Mesodermal cell (in vitro differentiated cells): ENCODE results near the gene OSM.
A peak's percentile ranks its signal among the peaks of the same experiment; 100 is the strongest.

Experiments
- H3K27ac ChIP-seq: 2 replicates; pipeline ENCODE4 v1.7.0; 2013; ENCODE audit warnings: mild to moderate bottlenecking, low read depth, low read length, moderate library complexity; ENCODE audit not compliant: severe bottlenecking
- H3K36me3 ChIP-seq: 2 replicates; pipeline ENCODE4 v1.7.1; 2013; ENCODE audit warnings: mild to moderate bottlenecking, low read length, moderate library complexity; ENCODE audit not compliant: control insufficient read depth, insufficient read depth
- H3K4me1 ChIP-seq: one replicate; pipeline ENCODE4 v1.7.1; 2013; ENCODE audit warnings: mild to moderate bottlenecking, low read length; ENCODE audit not compliant: insufficient read depth, control insufficient read depth, poor library complexity, severe bottlenecking
- H3K4me3 ChIP-seq: 2 replicates; pipeline ENCODE4 v1.7.0; 2013; ENCODE audit warnings: low read length, control low read depth, mild to moderate bottlenecking; ENCODE audit not compliant: insufficient read depth, poor library complexity, severe bottlenecking; ENCODE audit errors: extremely low read depth
- H3K9me3 ChIP-seq: 2 replicates; pipeline ENCODE4 v1.7.1; 2013; ENCODE audit warnings: mild to moderate bottlenecking, low read length, moderate library complexity; ENCODE audit not compliant: control insufficient read depth
- WGBS, 2 experiments: methylation state at CpG; one replicate each; pipeline ENCODE4 v1.1.5; 2013; ENCODE audit warnings: missing lambda C conversion rate in 2 of 2; ENCODE audit not compliant: insufficient coverage in 2 of 2; 5-methylcytosine and 5-hydroxymethylcytosine counted together

The OSM gene

DNA sequence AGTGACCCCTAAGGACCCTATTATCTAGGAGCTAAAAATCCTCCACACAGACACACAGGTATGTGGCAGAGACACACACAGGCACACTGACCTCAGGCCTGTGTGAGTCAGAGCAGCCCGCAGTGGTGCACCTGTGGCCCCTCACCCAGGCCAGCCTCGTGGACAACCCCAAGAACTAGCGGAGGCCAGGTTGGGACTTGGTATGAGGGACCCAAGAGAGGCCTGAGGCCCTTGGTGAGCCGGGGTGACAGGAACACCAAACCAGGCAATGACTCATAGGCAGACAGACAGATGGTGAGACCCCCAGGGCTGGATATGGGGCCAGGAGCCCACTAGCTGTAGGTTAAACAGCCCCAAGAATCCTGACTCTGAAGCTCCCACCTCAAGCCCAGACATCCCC is 16.7 kb upstream of the OSM start:
- WGBS, 2 experiments: 98 to 100% methylated on average over 4 of the region's 4 CpGs
- no peak overlapping the region for H3K27ac ChIP-seq
- no peak overlapping the region for H3K4me3 ChIP-seq
- H3K9me3 ChIP-seq: no peaks in the 10 kb centered on the region
- H3K4me1 ChIP-seq: peaks cover 3% of the 10 kb centered on the region
- H3K36me3 ChIP-seq: no peaks in the 10 kb centered on the region

GRCh38 chr22:30282616-30283046 is 16.0 kb upstream of the OSM start:
- no peaks in the 10 kb centered on the region for H3K36me3 ChIP-seq
- no peaks in the 10 kb centered on the region for H3K9me3 ChIP-seq
- H3K4me1 ChIP-seq: peaks cover 6% of the 10 kb centered on the region
- H3K4me3 ChIP-seq: no peak overlapping the region
- no peak overlapping the region for H3K27ac ChIP-seq
- WGBS, 2 experiments: 86 to 98% methylated on average over 5 of the region's 7 CpGs

DNA sequence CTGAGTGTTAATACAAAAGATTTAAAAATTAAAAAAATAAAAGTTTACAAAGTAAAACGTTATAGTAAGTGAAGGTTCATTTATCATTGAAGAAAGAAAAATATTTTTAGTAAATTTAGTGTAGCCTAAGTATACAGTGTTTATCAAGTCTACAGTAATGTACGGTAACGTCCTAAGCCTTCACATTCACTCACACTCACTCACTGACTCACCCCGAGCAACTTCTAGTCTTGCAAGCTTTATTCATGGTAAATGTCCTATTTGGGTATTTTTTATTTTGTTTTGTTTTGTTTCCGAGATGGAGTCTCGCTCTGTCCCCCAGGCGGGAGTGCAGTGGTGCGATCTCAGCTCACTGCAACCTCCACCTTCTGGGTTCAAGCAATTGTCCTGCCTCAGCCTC is 13.9 kb upstream of the OSM start:
- H3K27ac ChIP-seq: no peak overlapping the region
- 90 to 96% methylated on average over 3 to 5 of the region's 8 CpGs for WGBS, 2 experiments

GRCh38 chr22:30279932-30280331 is 13.3 kb upstream of the OSM start:
- Histone ChIP-seq H3K4me3 (no peak overlapping the region), H3K27ac (no peak overlapping the region), H3K4me1 (peaks cover 6% of the 10 kb centered on the region), H3K36me3 (no peaks in the 10 kb centered on the region), H3K9me3 (no peaks in the 10 kb centered on the region)
- 100% methylated on average over 3 to 4 of the region's 5 CpGs for WGBS, 2 experiments

More for the DNA sequence above, 13.9 kb upstream of the OSM start:
- no peak overlapping the region for H3K4me3 ChIP-seq
- H3K36me3 ChIP-seq: no peaks in the 10 kb centered on the region
- peaks cover 6% of the 10 kb centered on the region for H3K4me1 ChIP-seq
- no peaks in the 10 kb centered on the region for H3K9me3 ChIP-seq

DNA sequence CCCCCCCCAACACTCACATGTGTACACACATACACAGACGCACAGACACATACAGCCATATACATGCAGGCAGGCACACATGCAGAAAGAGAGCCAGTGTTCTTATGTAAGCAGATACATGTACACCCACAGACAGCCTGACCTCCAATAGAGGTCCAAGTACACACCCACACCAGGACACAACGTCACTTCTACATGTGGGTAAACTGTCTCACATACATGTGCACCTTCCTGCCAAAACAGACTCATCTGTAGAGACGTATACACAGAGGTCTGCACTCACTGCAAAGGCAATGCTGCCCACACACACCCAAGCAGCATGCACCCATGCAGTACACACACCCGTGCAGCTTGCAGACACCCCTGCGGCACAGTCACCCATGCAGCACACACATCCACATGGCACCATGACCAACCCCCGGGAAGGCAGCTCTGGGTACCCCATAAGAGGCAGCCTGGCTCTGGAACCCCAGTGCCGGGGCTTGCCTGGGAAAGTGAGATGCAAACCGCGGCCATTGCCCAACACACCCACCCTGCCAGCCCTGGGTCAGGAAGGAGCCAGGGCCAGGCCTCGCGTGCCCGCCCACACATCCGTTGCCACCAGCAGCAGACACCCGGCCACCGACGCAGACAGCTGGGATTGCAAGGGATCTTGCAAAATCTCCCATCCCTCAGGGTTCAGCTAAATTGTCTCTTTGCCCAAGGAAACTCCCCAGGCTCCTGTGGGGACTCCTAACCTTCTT is 12.6 kb upstream of the OSM start:
- no peak overlapping the region for H3K4me3 ChIP-seq
- 86 to 88% methylated on average over 10 to 14 of the region's 16 CpGs for WGBS, 2 experiments
- peaks cover 6% of the 10 kb centered on the region for H3K4me1 ChIP-seq
- H3K9me3 ChIP-seq: no peaks in the 10 kb centered on the region
- no peaks in the 10 kb centered on the region for H3K36me3 ChIP-seq
- H3K27ac ChIP-seq: no peak overlapping the region

DNA sequence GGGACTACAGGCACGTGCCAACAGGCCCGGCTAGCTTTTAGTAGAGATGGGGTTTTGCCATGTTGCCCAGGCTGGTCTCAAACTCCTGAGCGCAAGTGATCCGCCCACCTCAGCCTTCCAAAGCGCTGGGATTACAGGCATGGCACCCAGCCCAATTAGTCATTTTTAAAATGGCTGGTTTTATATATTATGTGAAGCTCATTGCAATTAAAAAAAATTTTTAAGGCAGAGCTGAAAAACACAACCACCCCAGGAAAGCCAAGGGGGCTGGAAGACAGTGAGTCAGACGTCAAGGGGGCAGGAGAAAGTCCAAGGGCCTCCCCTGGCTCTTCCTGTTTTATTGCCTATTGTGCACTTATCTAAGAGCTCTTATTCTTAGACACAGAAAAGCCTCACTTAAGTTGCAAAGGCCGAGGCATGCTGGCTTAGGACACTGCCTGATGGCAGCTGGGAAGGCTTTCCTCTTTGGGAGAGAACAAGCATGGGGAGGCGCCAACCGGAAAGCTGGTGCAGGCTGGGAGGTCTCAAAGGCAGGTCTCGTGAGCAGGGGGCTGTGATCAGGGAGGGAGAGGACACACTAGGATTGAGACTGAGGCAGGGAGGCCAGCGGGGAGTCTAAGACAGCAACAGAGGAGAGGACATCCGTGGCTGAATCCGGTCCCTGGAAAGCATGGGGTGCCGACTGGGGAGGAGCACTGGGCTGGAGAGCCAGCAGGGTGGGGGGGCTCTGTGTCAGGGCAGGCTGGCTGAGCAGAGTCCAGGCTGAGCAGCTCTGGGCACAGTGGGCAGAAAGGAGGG is 11.1 kb upstream of the OSM start:
- H3K36me3 ChIP-seq: no peaks in the 10 kb centered on the region
- H3K27ac ChIP-seq: peak overlapping the region; percentile 11
- H3K4me3 ChIP-seq: no peak overlapping the region
- peaks cover 6% of the 10 kb centered on the region for H3K4me1 ChIP-seq
- no peaks in the 10 kb centered on the region for H3K9me3 ChIP-seq
- 59 to 60% methylated on average over 9 to 10 of the region's 14 CpGs for WGBS, 2 experiments

DNA sequence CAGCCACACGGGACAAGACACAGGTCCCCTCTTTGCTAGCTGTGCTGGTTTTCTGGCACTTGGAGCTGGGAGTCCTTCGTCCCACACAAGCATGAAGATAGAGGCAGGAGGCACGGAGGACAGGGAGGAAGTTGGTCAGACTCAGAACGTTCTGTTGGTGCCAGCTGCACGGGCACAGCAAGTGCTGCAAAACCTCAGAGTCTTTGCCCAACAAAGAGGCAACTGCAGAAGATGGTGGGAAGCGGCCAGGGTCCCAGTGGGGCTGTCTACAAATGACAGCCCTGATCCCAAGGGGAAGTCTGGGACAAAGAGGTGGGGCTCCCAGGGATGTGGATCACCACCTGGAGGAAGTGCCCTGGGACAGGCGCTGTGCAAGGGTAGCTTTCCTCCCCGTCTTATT is 9.4 kb upstream of the OSM start:
- WGBS, 2 experiments: 90 to 95% methylated on average over 8 of the region's 8 CpGs
- no peak overlapping the region for H3K27ac ChIP-seq
- no peak overlapping the region for H3K4me3 ChIP-seq
- H3K9me3 ChIP-seq: no peaks in the 10 kb centered on the region
- peaks cover 6% of the 10 kb centered on the region for H3K4me1 ChIP-seq
- H3K36me3 ChIP-seq: no peaks in the 10 kb centered on the region

DNA sequence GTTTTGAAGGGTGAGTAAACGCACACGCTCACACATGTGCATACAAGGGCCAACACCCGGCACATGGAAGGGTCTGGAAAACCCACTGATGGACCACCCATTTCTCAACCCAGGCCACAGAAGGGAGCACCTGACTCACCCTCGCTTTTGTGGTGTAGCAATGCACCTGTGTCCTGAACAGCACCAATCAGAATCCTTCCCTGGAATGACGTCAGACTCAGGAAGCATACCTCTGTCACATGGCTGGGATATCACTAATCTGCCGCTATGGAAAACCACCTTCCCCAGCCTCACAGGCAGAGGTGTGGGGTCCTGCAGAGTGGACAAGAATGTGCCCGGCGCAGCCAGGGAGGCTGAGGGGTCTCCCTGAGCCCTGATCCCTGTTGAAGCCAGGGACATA is 9.0 kb upstream of the OSM start:
- Histone ChIP-seq H3K9me3 (no peaks in the 10 kb centered on the region), H3K27ac (no peak overlapping the region), H3K36me3 (no peaks in the 10 kb centered on the region), H3K4me3 (no peak overlapping the region), H3K4me1 (peaks cover 6% of the 10 kb centered on the region)
- 82 to 93% methylated on average over 6 of the region's 8 CpGs for WGBS, 2 experiments

GRCh38 chr22:30274437-30274812 is 7.8 kb upstream of the OSM start:
- H3K9me3 ChIP-seq: no peaks in the 10 kb centered on the region
- H3K27ac ChIP-seq: no peak overlapping the region
- H3K4me3 ChIP-seq: no peak overlapping the region
- no peaks in the 10 kb centered on the region for H3K36me3 ChIP-seq
- peaks cover 6% of the 10 kb centered on the region for H3K4me1 ChIP-seq
- WGBS, 2 experiments: 76 to 94% methylated on average over 3 to 6 of the region's 9 CpGs

- Histone ChIP-seq H3K36me3 (no peaks in the 10 kb centered on the region), H3K27ac (no peak overlapping the region), H3K4me1 (peaks cover 6% of the 10 kb centered on the region), H3K4me3 (no peak overlapping the region), H3K9me3 (no peaks in the 10 kb centered on the region)
- WGBS, 2 experiments: 72 to 81% methylated on average over 9 of the region's 10 CpGs
Measured at GRCh38 chr22:30273711-30274436, 7.2 kb upstream of the OSM start.
